RWPE2 (cell line): ENCODE results near the gene PLA2G4E.

Experiments used
- ATAC-seq: fragments of 200-7000 bp; cut with Tn5 transposase; 3 replicates; pipeline ENCODE4 v1.9.1; 2021; ENCODE audit warnings: low read depth
- DNase-seq: peaks from one replicate; pipeline ENCODE4 v3.0.0-alpha.2; 2020; ENCODE audit warnings: low spot score
- H3K27ac ChIP-seq: fragments of 450-650 bp; 2 replicates; pipeline ENCODE4 v1.5.1; 2017; ENCODE audit warnings: mild to moderate bottlenecking; ENCODE audit not compliant: poor library complexity, severe bottlenecking
- H3K27me3 ChIP-seq: fragments of 250-450 bp; sonication (Bioruptor Pico); 2 replicates; pipeline ENCODE4 v1.5.1; 2021; ENCODE audit warnings: mild to moderate bottlenecking, moderate library complexity; ENCODE audit not compliant: insufficient read depth, poor library complexity, severe bottlenecking
- H3K36me3 ChIP-seq: fragments of 250-450 bp; sonication (Bioruptor Pico); 2 replicates; pipeline ENCODE4 v1.5.1; 2020; ENCODE audit warnings: low read depth, mild to moderate bottlenecking, moderate library complexity
- H3K4me1 ChIP-seq: fragments of 250-450 bp; sonication (Bioruptor Pico); 2 replicates; pipeline ENCODE4 v1.5.1; 2021; ENCODE audit warnings: mild to moderate bottlenecking, moderate library complexity; ENCODE audit not compliant: insufficient read depth, poor library complexity, severe bottlenecking
- H3K4me3 ChIP-seq: fragments of 250-450 bp; sonication (Bioruptor Pico); 2 replicates; pipeline ENCODE4 v1.5.1; 2021; ENCODE audit warnings: mild to moderate bottlenecking, moderate library complexity; ENCODE audit not compliant: severe bottlenecking
- H3K9me3 ChIP-seq: fragments of 250-450 bp; sonication (Bioruptor Pico); 2 replicates; pipeline ENCODE4 v1.5.1; 2021; ENCODE audit warnings: mild to moderate bottlenecking, moderate library complexity; ENCODE audit not compliant: severe bottlenecking
- CTCF ChIP-seq: fragments of 450-650 bp; IDR thresholded peaks from one replicate; pipeline ENCODE4 v1.5.1; 2017; ENCODE audit warnings: mild to moderate bottlenecking, moderate library complexity; ENCODE audit not compliant: poor library complexity, severe bottlenecking

The PLA2G4E gene

DNA sequence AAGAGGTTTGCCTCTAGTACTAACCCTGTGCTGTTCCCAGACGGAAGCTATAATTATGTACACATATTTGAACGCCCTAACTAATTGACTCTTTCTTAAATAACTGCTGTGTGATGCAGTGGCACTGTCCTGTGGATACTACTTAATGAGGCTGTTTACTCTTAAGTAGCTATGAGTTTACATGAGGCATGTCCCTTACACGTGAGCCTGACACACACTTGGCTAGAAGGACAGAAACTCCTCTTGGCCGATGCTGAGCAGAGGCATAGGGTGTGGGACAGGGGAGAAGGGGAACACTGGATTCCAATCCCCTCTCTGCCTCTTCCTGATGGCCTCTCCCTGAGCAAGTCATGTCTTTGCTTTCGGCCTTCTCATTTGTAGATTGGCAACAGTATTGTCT, 70.4 kb downstream of the PLA2G4E start:
- no peaks in the 10 kb centered on the region for H3K27me3 ChIP-seq
- no peak overlapping the region for H3K4me3 ChIP-seq
- H3K9me3 ChIP-seq, result no peaks in the 10 kb centered on the region
- ATAC-seq, result no peak
- H3K27ac ChIP-seq, result no peak overlapping the region
- no peak for DNase-seq
- peaks cover 19% of the 10 kb centered on the region for H3K4me1 ChIP-seq
- TF ChIP-seq CTCF, result no peak
- H3K36me3 ChIP-seq, result peaks cover 58% of the 10 kb centered on the region

DNA sequence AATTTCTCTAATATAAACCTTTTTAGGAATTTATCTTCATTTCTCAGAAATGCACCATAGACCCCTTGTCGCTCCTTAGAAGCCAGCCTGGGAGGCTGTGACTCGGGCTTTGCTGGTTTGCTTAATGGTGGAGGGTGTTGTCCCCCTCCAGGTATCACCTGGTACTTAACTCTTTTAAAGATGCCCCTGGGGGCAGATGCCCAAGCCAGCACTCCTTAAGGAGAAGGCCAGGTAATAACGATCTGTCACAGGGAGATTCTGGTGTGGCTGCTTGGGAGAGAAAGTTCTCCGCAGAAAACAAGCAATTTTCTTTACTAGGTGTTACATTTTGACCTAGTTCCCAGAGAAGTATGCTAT, 70.7 kb downstream of the PLA2G4E start:
- Histone ChIP-seq H3K4me1 (peaks cover 20% of the 10 kb centered on the region), H3K4me3 (no peak overlapping the region), H3K9me3 (no peaks in the 10 kb centered on the region), H3K27me3 (no peaks in the 10 kb centered on the region), H3K36me3 (peaks cover 58% of the 10 kb centered on the region), H3K27ac (no peak overlapping the region)
- no peak for ATAC-seq
- DNase-seq, result no peak
- no peak for TF ChIP-seq CTCF

GRCh38 chr15:41949401-41950126, 71.3 kb downstream of the PLA2G4E start:
- Histone ChIP-seq H3K36me3 (peaks cover 56% of the 10 kb centered on the region), H3K4me3 (no peak overlapping the region), H3K27ac (no peak overlapping the region), H3K9me3 (no peaks in the 10 kb centered on the region), H3K4me1 (peaks cover 26% of the 10 kb centered on the region), H3K27me3 (no peaks in the 10 kb centered on the region)
- DNase-seq (no peak), ATAC-seq (no peak)
- no peak for TF ChIP-seq CTCF

DNA sequence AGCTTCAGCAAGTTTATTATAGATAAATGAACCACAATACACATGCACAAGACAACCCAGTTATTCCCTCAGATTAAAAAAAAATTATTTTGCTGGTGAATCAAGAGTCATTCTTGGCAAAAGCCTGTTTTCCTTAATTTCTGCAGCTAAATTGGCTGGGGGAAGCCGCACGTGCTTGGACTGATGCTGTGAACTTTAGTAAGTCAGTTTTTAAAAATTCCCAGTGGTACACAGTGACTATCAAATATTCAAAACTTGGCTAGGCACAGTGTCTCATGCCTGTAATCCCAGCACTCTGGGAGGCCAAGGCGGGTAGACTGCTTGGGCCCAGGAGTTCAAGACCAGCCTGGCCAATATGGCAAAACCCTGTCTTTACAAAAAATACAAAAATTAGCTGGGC, 72.4 kb downstream of the PLA2G4E start:
- no peak overlapping the region for H3K4me3 ChIP-seq
- H3K36me3 ChIP-seq, result peaks cover 53% of the 10 kb centered on the region
- H3K9me3 ChIP-seq, result no peaks in the 10 kb centered on the region
- H3K4me1 ChIP-seq, result peaks cover 36% of the 10 kb centered on the region
- no peaks in the 10 kb centered on the region for H3K27me3 ChIP-seq
- TF ChIP-seq CTCF, result no peak
- DNase-seq (no peak), ATAC-seq (no peak)
- H3K27ac ChIP-seq, result peak overlapping the region; percentile 95

- Histone ChIP-seq H3K4me1 (peaks cover 41% of the 10 kb centered on the region), H3K36me3 (peaks cover 52% of the 10 kb centered on the region), H3K27me3 (no peaks in the 10 kb centered on the region), H3K27ac (peak overlapping the region; percentile 95), H3K4me3 (no peak overlapping the region), H3K9me3 (no peaks in the 10 kb centered on the region)
- TF ChIP-seq CTCF, result no peak
- ATAC-seq (peak; percentile 71), DNase-seq (no peak)
These were observed 73.9 kb downstream of the PLA2G4E start for GRCh38 chr15:41946970-41947369.
